ENCODE measurements around the gene CHERP.

GRCh38 chr19:16516923-16517610, 25.2 kb downstream of the CHERP start:
- TF ChIP-seq, protein P1, sequence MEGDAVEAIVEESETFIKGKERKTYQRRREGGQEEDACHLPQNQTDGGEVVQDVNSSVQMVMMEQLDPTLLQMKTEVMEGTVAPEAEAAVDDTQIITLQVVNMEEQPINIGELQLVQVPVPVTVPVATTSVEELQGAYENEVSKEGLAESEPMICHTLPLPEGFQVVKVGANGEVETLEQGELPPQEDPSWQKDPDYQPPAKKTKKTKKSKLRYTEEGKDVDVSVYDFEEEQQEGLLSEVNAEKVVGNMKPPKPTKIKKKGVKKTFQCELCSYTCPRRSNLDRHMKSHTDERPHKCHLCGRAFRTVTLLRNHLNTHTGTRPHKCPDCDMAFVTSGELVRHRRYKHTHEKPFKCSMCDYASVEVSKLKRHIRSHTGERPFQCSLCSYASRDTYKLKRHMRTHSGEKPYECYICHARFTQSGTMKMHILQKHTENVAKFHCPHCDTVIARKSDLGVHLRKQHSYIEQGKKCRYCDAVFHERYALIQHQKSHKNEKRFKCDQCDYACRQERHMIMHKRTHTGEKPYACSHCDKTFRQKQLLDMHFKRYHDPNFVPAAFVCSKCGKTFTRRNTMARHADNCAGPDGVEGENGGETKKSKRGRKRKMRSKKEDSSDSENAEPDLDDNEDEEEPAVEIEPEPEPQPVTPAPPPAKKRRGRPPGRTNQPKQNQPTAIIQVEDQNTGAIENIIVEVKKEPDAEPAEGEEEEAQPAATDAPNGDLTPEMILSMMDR (conservative IDR thresholded peaks at IDR 0.05 in 1 of 2, IDR thresholded peaks at IDR 0.05 in 1 of 2; ENCODE audit: extremely low read depth in 1 of 2, insufficient read depth in 1 of 2, low read depth in 1 of 2, low read length in 2 of 2), result no peak
- no peak for TF ChIP-seq EZH2 (IDR thresholded peaks at IDR 0.05; ENCODE audit: borderline replicate concordance, low read length)

Data from mammary epithelial cell (primary cell).